ENCODE data around the gene CRYGB.
"Not testable (repeated sequence)": the region's sequence is repeated elsewhere in the genome, so short reads cannot be mapped to it uniquely, and the experiment has no call there.

The CRYGB gene

GRCh38 chr2:208112273-208112745 lies 33.6 kb downstream of the CRYGB start:
- DNase-seq = not testable (repeated sequence)

- DNase-seq = no peak
These were observed 42.3 kb downstream of the CRYGB start for GRCh38 chr2:208103616-208104015.

GRCh38 chr2:208101716-208102631 lies 44.0 kb downstream of the CRYGB start:
- DNase-seq = no peak

- DNase-seq = no peak
These were observed 46.1 kb downstream of the CRYGB start for GRCh38 chr2:208099682-208100470.

GRCh38 chr2:208098701-208099100 lies 47.3 kb downstream of the CRYGB start:
- not testable (repeated sequence) for DNase-seq

- no peak for DNase-seq
These were observed 47.7 kb downstream of the CRYGB start for GRCh38 chr2:208098267-208098666.

GRCh38 chr2:208097801-208098200 lies 48.2 kb downstream of the CRYGB start:
- no peak for DNase-seq

GRCh38 chr2:208097313-208097712 lies 48.6 kb downstream of the CRYGB start:
- no peak for DNase-seq

GRCh38 chr2:208096080-208096479 lies 49.9 kb downstream of the CRYGB start:
- DNase-seq = no peak

GRCh38 chr2:208093128-208093527 lies 52.8 kb downstream of the CRYGB start:
- no peak for DNase-seq
